IPS-15b (cell line): ENCODE data around the gene MAGOH.

Experiments
- H3K27me3 ChIP-seq: one replicate; pipeline ENCODE4 v1.6.1; 2013; ENCODE audit warnings: low read length; ENCODE audit not compliant: control insufficient read depth, insufficient read depth
- H3K36me3 ChIP-seq: one replicate; pipeline ENCODE4 v1.6.1; 2013; ENCODE audit warnings: low read length; ENCODE audit not compliant: control insufficient read depth, insufficient read depth
- H3K4me1 ChIP-seq: one replicate; pipeline ENCODE4 v1.6.1; 2013; ENCODE audit warnings: mild to moderate bottlenecking, low read length; ENCODE audit not compliant: control insufficient read depth, insufficient read depth
- H3K4me3 ChIP-seq: one replicate; pipeline ENCODE4 v1.5.1; 2013; ENCODE audit warnings: low read depth, low read length
- H3K9ac ChIP-seq: one replicate; pipeline ENCODE4 v1.6.1; 2013; ENCODE audit warnings: low read depth, mild to moderate bottlenecking, low read length
- H3K9me3 ChIP-seq: one replicate; pipeline ENCODE4 v1.6.1; 2013; ENCODE audit warnings: mild to moderate bottlenecking, low read length; ENCODE audit not compliant: control insufficient read depth, insufficient read depth

The MAGOH gene

DNA sequence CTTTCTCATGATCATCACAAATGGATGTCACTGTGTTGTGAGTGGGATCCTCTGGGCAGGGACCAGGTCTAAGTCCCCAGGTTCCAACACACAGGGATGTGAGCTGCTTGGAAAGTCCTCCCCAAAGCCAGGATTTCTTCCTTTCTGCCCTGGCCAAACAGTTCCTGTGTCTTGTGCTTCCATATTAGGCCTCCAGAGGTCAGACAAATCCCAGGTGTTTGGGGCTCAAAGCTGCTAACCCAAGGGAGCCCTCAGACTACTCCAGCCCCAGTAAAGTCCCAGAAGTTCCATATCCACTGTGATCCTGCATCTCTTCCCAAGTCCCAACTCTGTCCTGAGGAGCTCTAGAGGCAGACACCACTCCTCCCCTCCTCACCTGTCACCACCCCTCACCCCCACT lies 27.7 kb upstream of the MAGOH start:
- Histone ChIP-seq H3K36me3 (peaks cover 60% of the 10 kb centered on the region), H3K4me3 (no peak overlapping the region), H3K9me3 (no peaks in the 10 kb centered on the region), H3K27me3 (no peaks in the 10 kb centered on the region), H3K9ac (no peak overlapping the region), H3K4me1 (no peaks in the 10 kb centered on the region)

GRCh38 chr1:53265581-53265980 lies 27.3 kb upstream of the MAGOH start:
- Histone ChIP-seq H3K4me3 (no peak overlapping the region), H3K27me3 (no peaks in the 10 kb centered on the region), H3K9me3 (no peaks in the 10 kb centered on the region), H3K4me1 (no peaks in the 10 kb centered on the region), H3K9ac (no peak overlapping the region), H3K36me3 (peaks cover 59% of the 10 kb centered on the region)

DNA sequence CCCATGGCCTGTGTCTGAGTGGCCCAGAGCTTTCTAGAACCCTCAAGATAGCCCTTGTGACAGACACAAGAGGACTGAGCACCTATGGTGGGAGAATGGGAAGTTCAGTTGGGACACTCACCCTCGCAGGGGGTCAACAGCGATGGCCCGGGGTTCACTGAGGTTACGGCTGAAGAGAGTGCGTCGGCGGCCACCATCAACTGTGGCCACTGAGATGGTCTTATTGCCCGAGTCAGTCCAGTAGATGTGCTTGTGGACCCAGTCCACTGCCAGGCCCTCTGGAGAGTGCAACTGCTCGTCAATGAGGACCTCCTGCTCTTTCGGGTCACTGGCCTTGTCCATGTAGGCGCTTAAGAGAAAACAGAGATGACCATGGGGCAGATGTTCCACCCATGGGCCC lies 25.7 kb upstream of the MAGOH start:
- H3K4me1 ChIP-seq: no peaks in the 10 kb centered on the region
- no peaks in the 10 kb centered on the region for H3K9me3 ChIP-seq
- H3K27me3 ChIP-seq: no peaks in the 10 kb centered on the region
- peaks cover 60% of the 10 kb centered on the region for H3K36me3 ChIP-seq
- H3K9ac ChIP-seq: no peak overlapping the region
- no peak overlapping the region for H3K4me3 ChIP-seq

DNA sequence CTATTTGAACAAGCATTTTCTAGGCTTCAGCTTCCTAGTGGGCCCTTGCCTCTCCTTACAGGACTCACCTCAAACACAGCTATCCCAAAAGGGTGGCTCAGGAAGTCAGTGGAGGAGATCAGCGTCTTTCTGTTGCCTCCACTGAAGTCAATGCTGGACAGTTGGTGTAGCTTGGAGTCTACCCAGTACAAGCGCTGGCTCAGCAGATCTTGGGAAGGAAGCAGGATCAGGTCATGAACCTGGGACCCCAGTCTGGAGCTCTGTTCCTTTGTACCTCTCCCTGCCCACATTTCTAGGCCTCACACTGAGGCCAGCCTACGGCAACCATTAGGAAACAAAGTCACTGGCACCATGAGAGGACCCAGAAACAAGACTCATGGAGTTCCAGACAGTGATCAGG lies 23.7 kb upstream of the MAGOH start:
- no peak overlapping the region for H3K9ac ChIP-seq
- peaks cover 67% of the 10 kb centered on the region for H3K36me3 ChIP-seq
- no peaks in the 10 kb centered on the region for H3K9me3 ChIP-seq
- H3K4me3 ChIP-seq: no peak overlapping the region
- H3K4me1 ChIP-seq: no peaks in the 10 kb centered on the region
- H3K27me3 ChIP-seq: no peaks in the 10 kb centered on the region

DNA sequence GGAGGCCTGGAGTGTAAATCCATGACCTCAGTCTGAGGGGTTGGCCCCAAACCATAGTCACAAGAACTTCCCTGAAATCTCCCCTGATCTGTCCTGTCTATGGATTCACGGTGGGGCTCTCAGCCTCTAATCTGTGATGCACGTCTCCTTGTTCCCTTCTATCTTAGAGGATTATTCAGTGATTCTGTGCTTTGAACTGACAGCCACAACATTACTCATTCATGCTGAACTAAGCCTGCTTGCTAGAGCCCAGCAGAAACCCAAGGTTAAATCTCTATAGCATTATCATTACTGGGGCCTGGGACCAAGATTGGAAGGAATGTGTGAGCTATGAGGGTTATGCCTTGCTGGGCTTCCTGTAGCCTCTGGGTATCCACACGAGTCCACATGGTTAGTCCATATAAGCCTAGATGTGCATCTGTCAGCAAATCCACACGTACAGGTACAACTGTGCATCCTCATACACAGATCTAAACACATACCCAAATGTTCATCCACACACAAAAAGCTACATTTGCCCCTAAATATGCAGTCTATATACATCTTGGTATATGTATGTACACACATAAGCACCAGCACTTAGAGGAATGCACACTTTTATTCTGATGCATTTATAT lies 22.4 kb upstream of the MAGOH start:
- no peak overlapping the region for H3K9ac ChIP-seq
- no peaks in the 10 kb centered on the region for H3K27me3 ChIP-seq
- no peaks in the 10 kb centered on the region for H3K9me3 ChIP-seq
- H3K4me1 ChIP-seq: no peaks in the 10 kb centered on the region
- H3K4me3 ChIP-seq: no peak overlapping the region
- peaks cover 62% of the 10 kb centered on the region for H3K36me3 ChIP-seq

GRCh38 chr1:53259932-53260331 lies 21.6 kb upstream of the MAGOH start:
- no peak overlapping the region for H3K9ac ChIP-seq
- H3K27me3 ChIP-seq: no peaks in the 10 kb centered on the region
- no peaks in the 10 kb centered on the region for H3K4me1 ChIP-seq
- peaks cover 56% of the 10 kb centered on the region for H3K36me3 ChIP-seq
- no peak overlapping the region for H3K4me3 ChIP-seq
- no peaks in the 10 kb centered on the region for H3K9me3 ChIP-seq

DNA sequence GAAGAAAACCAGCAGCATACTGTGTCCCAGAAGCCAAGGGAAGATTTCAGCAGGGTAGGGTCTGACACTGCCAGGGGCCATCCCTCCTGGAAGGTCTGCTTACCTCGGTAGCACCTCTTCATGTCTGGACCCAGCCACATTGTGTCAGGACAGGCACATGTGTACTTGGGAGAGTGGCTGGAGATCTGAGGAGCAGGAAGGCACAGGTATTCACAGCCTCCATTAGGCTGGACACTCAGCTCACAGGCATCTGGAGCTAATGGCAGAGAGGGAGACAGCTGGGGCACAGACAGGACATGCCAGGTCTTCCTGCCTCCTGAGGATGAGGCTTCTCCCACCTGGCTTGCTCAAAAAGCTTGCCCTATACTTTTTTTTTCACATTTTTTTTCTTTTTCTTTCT lies 19.9 kb upstream of the MAGOH start:
- H3K9me3 ChIP-seq: no peaks in the 10 kb centered on the region

DNA sequence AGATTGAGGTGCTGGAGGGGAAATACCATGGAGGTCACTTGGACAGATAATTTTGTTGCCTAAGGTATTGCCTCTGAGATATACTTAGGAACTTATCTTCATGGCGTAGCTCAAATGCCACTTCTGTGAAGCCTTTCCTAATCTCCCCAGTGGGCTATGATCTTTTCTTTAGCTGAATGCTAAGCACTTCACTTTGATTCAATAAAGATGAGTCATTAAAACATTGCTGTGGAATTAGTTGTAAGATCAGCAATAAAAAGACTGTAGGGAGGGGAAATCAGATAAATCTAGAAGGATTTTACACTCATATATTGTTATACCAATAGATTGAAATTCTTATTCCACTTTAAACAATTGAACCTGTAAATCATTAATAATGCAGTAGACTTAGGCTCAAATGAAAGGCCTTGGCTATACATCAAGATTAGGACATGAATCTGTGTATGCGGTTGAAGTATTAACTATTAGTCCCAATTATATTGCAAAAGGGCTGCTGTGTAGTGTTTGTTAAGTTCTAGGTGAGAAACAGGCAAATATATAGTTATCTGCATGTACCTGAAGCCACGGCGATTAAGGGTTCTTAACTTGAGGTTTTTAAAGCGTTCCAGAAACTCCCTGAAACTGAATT lies 19.2 kb upstream of the MAGOH start:
- Histone ChIP-seq H3K36me3 (peaks cover 37% of the 10 kb centered on the region), H3K9ac (no peak overlapping the region), H3K4me1 (no peaks in the 10 kb centered on the region), H3K27me3 (no peaks in the 10 kb centered on the region), H3K9me3 (no peaks in the 10 kb centered on the region), H3K4me3 (no peak overlapping the region)

More for the DNA sequence above, 19.9 kb upstream of the MAGOH start:
- H3K4me1 ChIP-seq: no peaks in the 10 kb centered on the region
- no peaks in the 10 kb centered on the region for H3K27me3 ChIP-seq
- H3K9ac ChIP-seq: no peak overlapping the region
- peaks cover 43% of the 10 kb centered on the region for H3K36me3 ChIP-seq
- H3K4me3 ChIP-seq: no peak overlapping the region

GRCh38 chr1:53256511-53257453 lies 18.5 kb upstream of the MAGOH start:
- no peak overlapping the region for H3K4me3 ChIP-seq
- no peaks in the 10 kb centered on the region for H3K9me3 ChIP-seq
- H3K27me3 ChIP-seq: no peaks in the 10 kb centered on the region
- peaks cover 29% of the 10 kb centered on the region for H3K36me3 ChIP-seq
- H3K9ac ChIP-seq: no peak overlapping the region
- H3K4me1 ChIP-seq: no peaks in the 10 kb centered on the region

GRCh38 chr1:53255031-53255430 lies 16.7 kb upstream of the MAGOH start:
- Histone ChIP-seq H3K9me3 (no peaks in the 10 kb centered on the region), H3K4me3 (no peak overlapping the region), H3K36me3 (peaks cover 26% of the 10 kb centered on the region), H3K27me3 (no peaks in the 10 kb centered on the region), H3K4me1 (no peaks in the 10 kb centered on the region), H3K9ac (no peak overlapping the region)

DNA sequence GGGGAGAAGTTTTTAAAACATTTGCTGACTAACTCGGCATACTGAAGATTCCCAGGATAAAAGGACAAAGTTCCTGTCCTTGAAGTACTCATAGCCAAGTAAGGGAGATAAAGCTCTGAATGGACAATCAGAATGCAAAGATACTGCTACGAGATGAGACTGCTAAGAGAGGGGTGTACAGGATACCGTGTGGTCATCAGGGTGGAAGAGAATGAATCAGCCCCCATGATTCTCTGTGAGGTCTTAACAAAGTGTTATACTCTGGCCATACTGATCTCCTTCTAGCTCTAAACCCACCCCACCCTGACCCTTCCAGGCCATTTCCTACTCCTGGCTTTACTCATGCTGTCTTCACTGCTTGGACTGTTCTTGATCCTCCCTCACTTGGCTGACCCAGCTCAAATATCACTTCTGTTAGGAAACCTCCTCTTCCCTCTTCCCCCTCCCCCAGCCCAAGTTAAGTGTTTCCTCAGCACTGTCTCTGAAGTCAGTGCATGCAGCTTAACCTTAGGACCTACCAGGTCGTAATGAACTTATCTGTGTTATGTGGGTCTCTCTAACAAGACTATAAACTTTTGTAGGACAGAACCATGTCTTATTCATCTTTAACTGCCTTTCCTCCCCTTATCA lies 15.8 kb upstream of the MAGOH start:
- H3K4me1 ChIP-seq: no peaks in the 10 kb centered on the region
- H3K36me3 ChIP-seq: peaks cover 30% of the 10 kb centered on the region
- no peaks in the 10 kb centered on the region for H3K9me3 ChIP-seq

More for the DNA sequence above, 15.8 kb upstream of the MAGOH start:
- no peak overlapping the region for H3K9ac ChIP-seq
- H3K27me3 ChIP-seq: no peaks in the 10 kb centered on the region
- H3K4me3 ChIP-seq: no peak overlapping the region
